Small intestine (tissue), 7 donors: ENCODE measurements around the gene POU2F1. TPM values are rescaled to one million over a fixed set of nuclear protein-coding genes. Genes with fewer than 3 reads are reported as not detected.

Experiments
- DNase-seq, 2 donors: peaks; one replicate each; pipeline versions ENCODE4 v3.0.0 to v3.0.0-alpha.2; 2013
- FAIRE-seq: peaks from 2 replicates; lab custom pipeline; 2012; peaks lifted over from hg19 to GRCh38; lab: Jason Lieb, UNC
- H3K27ac ChIP-seq, 3 donors: one replicate each; pipeline ENCODE4 v1.5.1; 2013; ENCODE audit warnings: low read length in 2 of 3, mild to moderate bottlenecking in 2 of 3, control low read depth in 1 of 3, inconsistent platforms in 1 of 3, low read depth in 1 of 3, moderate library complexity in 1 of 3
- H3K27me3 ChIP-seq, 3 donors: one replicate each; pipeline ENCODE4 v1.6.1; 2013; ENCODE audit warnings: low read length in 3 of 3, inconsistent platforms in 1 of 3; ENCODE audit not compliant: control insufficient read depth in 3 of 3, insufficient read depth in 3 of 3
- H3K36me3 ChIP-seq, 3 donors: one replicate each; pipeline ENCODE4 v1.6.1; 2013; ENCODE audit warnings: low read length in 3 of 3, inconsistent platforms in 1 of 3, low read depth in 1 of 3, mild to moderate bottlenecking in 1 of 3, moderate library complexity in 1 of 3; ENCODE audit not compliant: control insufficient read depth in 3 of 3, insufficient read depth in 2 of 3
- H3K4me1 ChIP-seq, 3 donors: one replicate each; pipeline ENCODE4 v1.6.1; 2013; ENCODE audit warnings: low read length in 2 of 3, inconsistent platforms in 1 of 3, low read depth in 1 of 3, mild to moderate bottlenecking in 1 of 3, moderate library complexity in 1 of 3; ENCODE audit not compliant: control insufficient read depth in 3 of 3, insufficient read depth in 2 of 3
- H3K4me3 ChIP-seq, 3 donors: one replicate each; pipeline ENCODE4 v1.5.1; 2013; ENCODE audit warnings: low read length in 3 of 3, control low read depth in 1 of 3, inconsistent platforms in 1 of 3, low read depth in 1 of 3, mild to moderate bottlenecking in 1 of 3, moderate library complexity in 1 of 3
- H3K9me3 ChIP-seq, 2 donors: one replicate each; pipeline ENCODE4 v1.6.1; 2013; ENCODE audit warnings: low read depth in 1 of 2, low read length in 1 of 2; ENCODE audit not compliant: control insufficient read depth in 2 of 2, insufficient read depth in 1 of 2
- WGBS, 3 donors: extraction: QIAGEN DNeasy Blood & Tissue Kit; methylation state at CpG; one replicate each; pipeline ENCODE4 v1.1.7; 2013; 5-methylcytosine and 5-hydroxymethylcytosine counted together
- polyA plus RNA-seq, 4 donors: library from polyadenylated mRNA; stranded (reverse) in 3 of 4; unstranded in 1 of 4; fragments of 200-250 nt in 3 of 4; fragments of 120-200 nt in 1 of 4; gene quantifications; one replicate each; pipeline versions ENCODE4 v1.2.1 to v1.2.3, GENCODE V29; 2013
- donor health status: healthy with polysubstance abuse.
- donor health status: control.
- donor health status: control.
- donor health status: Bipolar disorder and iron deficiency.
- donor health status: healthy.

POU2F1 gene
- polyA plus RNA-seq, 4 donors = 0.81 to 8.9 (median 2.3) TPM

- H3K27me3 ChIP-seq = no peaks in the 10 kb centered on the region
- no peak for DNase-seq
- FAIRE-seq = no peak
- 97 to 100% (median 98%) methylated on average over 2 of the region's 2 CpGs for WGBS, 3 donors
- no peaks in the 10 kb centered on the region for H3K9me3 ChIP-seq
- H3K4me3 ChIP-seq = no peak overlapping the region
- H3K36me3 ChIP-seq = no peaks in the 10 kb centered on the region
- no peak overlapping the region for H3K27ac ChIP-seq
- no peaks in the 10 kb centered on the region for H3K4me1 ChIP-seq
Measured at GRCh38 chr1:167476061-167476460, 255.4 kb downstream of the POU2F1 start.

Other genes with a start within 250 kb of the POU2F1 start
- under 1 TPM in 2 of 4 donors, not detected in 2; 0.34 to 0.49 TPM for gene ILDR2, start 245.3 kb upstream of the POU2F1 start, polyA plus RNA-seq
- under 1 TPM in 1 of 4 donors, not detected in 3; 0.10 TPM for gene MAEL, start 231.6 kb upstream of the POU2F1 start, polyA plus RNA-seq
- gene GPA33, start 130.5 kb upstream of the POU2F1 start, polyA plus RNA-seq = 100 to 1,000 TPM in 2 of 4 donors, 10 to 100 TPM in 2; 30.9 to 114 (median 92.9) TPM
- under 1 TPM in 3 of 4 donors, not detected in 1; 0.07 to 0.32 (median 0.27) TPM for gene STYXL2, start 126.8 kb upstream of the POU2F1 start, polyA plus RNA-seq